ENCODE results near the gene MAD1L1.

Gene MAD1L1

GRCh38 chr7:2049111-2049781 lies 183.5 kb downstream of the MAD1L1 start:
- no peak for TF ChIP-seq CTCF (conservative IDR thresholded peaks at IDR 0.05)
- no peak for TF ChIP-seq ZFX (IDR thresholded peaks at IDR 0.05)
- no peak overlapping the region for H3K27ac ChIP-seq

- H3K27ac ChIP-seq = no peak overlapping the region
- TF ChIP-seq CTCF (conservative IDR thresholded peaks at IDR 0.05) (no peak), ZFX (IDR thresholded peaks at IDR 0.05) (no peak)
Measured at GRCh38 chr7:2048531-2048930, 184.2 kb downstream of the MAD1L1 start.

- no peak overlapping the region for H3K27ac ChIP-seq
- TF ChIP-seq ZFX (IDR thresholded peaks at IDR 0.05) (no peak), CTCF (conservative IDR thresholded peaks at IDR 0.05) (no peak)
Measured at GRCh38 chr7:2048006-2048405, 184.7 kb downstream of the MAD1L1 start.

- H3K27ac ChIP-seq = no peak overlapping the region
- TF ChIP-seq CTCF (conservative IDR thresholded peaks at IDR 0.05) = no peak
- TF ChIP-seq ZFX (IDR thresholded peaks at IDR 0.05) = no peak
Measured at GRCh38 chr7:2046581-2047565, 185.9 kb downstream of the MAD1L1 start.

- TF ChIP-seq ZFX (IDR thresholded peaks at IDR 0.05) = no peak
- TF ChIP-seq CTCF (conservative IDR thresholded peaks at IDR 0.05) = no peak
- H3K27ac ChIP-seq = no peak overlapping the region
Measured at GRCh38 chr7:2045559-2046405, 187.0 kb downstream of the MAD1L1 start.

GRCh38 chr7:2044883-2045471 lies 187.8 kb downstream of the MAD1L1 start:
- no peak for TF ChIP-seq ZFX (IDR thresholded peaks at IDR 0.05)
- no peak for TF ChIP-seq CTCF (conservative IDR thresholded peaks at IDR 0.05)

More at GRCh38 chr7:2044883-2045471, 187.8 kb downstream of the MAD1L1 start:
- H3K27ac ChIP-seq = no peak overlapping the region

Measured in C4-2B (cell line).